ENCODE data around the gene TOMM34. TPM values are rescaled to one million over a fixed set of nuclear protein-coding genes. Genes with fewer than 3 reads are reported as not detected.

TOMM34 gene
- total and polyA plus RNA-seq, 2 experiments from 2014 or later = 27.4 to 38.7 TPM

DNA sequence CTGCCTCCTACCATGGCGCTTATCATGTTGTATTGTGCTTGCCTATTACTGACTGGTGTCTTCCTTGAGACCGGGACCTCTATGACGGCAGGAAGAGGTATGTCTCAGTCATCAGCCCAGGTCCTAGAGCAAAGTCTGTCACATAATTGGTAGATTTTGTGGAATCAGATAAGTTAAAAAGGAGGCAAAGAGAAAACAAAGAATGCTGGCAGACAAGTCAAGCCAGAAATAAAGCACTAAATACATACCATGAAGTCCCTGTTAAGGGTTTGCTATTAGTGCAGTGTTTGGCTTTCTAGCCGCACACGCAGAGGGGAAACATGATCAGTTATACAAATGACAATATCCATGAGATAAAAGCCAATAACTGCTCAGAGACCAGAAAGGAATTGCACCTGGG is 6.0 kb downstream of the TOMM34 start (continued):
- TF ChIP-seq EZH2phosphoT487 (IDR thresholded peaks at IDR 0.05; ENCODE audit: unreplicated experiment) (no peak), ZNF331 (CRISPR knock-in tag; IDR thresholded peaks at IDR 0.05; ENCODE audit: low read depth) (no peak), CREB1 (CRISPR knock-in tag; IDR thresholded peaks at IDR 0.05; ENCODE audit: low read depth) (no peak)

DNA sequence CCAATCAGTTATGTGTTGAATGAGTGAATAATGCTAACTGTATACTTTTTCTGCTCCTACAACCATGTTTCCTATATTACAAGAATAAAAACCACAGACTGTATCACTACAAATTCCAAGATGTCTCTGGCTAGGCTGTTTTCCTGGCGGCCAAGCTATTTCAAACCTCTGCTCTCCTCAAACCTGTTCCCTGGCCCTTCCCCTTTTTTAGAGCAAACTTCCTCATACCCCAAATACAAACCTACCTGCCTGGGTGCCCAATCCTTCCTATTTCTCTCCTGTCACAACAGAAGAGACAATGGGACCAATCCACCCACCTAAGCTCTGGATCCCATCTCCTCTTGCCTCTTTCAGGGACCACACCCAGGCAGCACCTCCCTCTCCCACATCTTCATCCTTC is 7.5 kb downstream of the TOMM34 start:
- Histone ChIP-seq H3K27ac (ENCODE audit: low read depth) (no peak overlapping the region), H3K9me2 (ENCODE audit: insufficient read depth) (no peaks in the 10 kb centered on the region), H3K27me3 (ENCODE audit: insufficient read depth) (no peaks in the 10 kb centered on the region), H3K79me2 (replicated peaks; ENCODE audit: insufficient read depth) (peaks cover 8% of the 10 kb centered on the region; the same call in 1 of the 2 replicates), H3K36me3 (ENCODE audit: insufficient read depth) (peaks cover 41% of the 10 kb centered on the region), H3K4me3 (no peak overlapping the region), H2AFZ (no peak overlapping the region), H3K4me2 (no peak overlapping the region), H4K20me1 (replicated peaks; ENCODE audit: insufficient read depth) (peaks cover 18% of the 10 kb centered on the region), H3K4me1 (ENCODE audit: insufficient read depth) (no peaks in the 10 kb centered on the region), H3F3A (replicated peaks; ENCODE audit: low read depth) (0 out of 2 replicates have a peak, but pooled peaks cover 4% of the 10 kb centered on the region)
- Mint-ChIP-seq H3K27me3 (ENCODE audit: insufficient read depth, low read depth, poor library complexity) (no peaks in the 10 kb centered on the region), H3K9me3 (no peaks in the 10 kb centered on the region), H3K36me3 (ENCODE audit: low read depth) (peaks cover 76% of the 10 kb centered on the region), H3K4me1 (no peaks in the 10 kb centered on the region), H3K4me3 (no peak overlapping the region), H3K27ac (no peak overlapping the region)
- ATAC-seq (no peak), DNase-seq (ENCODE audit: low spot score) (no peak)
- no peak for TF ChIP-seq ZNF331 (CRISPR knock-in tag; IDR thresholded peaks at IDR 0.05; ENCODE audit: low read depth)
- no peak for TF ChIP-seq EZH2phosphoT487 (IDR thresholded peaks at IDR 0.05; ENCODE audit: unreplicated experiment)

- H3K4me3 ChIP-seq = no peak overlapping the region
- H3K27ac ChIP-seq (ENCODE audit: low read depth) = no peak overlapping the region
- 0 out of 2 replicates have a peak, but pooled peaks cover 4% of the 10 kb centered on the region for H3F3A ChIP-seq (replicated peaks; ENCODE audit: low read depth)
- H4K20me1 ChIP-seq (replicated peaks; ENCODE audit: insufficient read depth) = peaks cover 30% of the 10 kb centered on the region
- Mint-ChIP-seq H3K36me3 (ENCODE audit: low read depth) (peaks cover 80% of the 10 kb centered on the region), H3K4me1 (no peaks in the 10 kb centered on the region), H3K9me3 (no peaks in the 10 kb centered on the region), H3K4me3 (no peak overlapping the region), H3K27me3 (ENCODE audit: insufficient read depth, low read depth, poor library complexity) (no peaks in the 10 kb centered on the region), H3K27ac (no peak overlapping the region)
- peaks cover 44% of the 10 kb centered on the region for H3K36me3 ChIP-seq (ENCODE audit: insufficient read depth)
- H2AFZ ChIP-seq = no peak overlapping the region
- H3K27me3 ChIP-seq (ENCODE audit: insufficient read depth) = no peaks in the 10 kb centered on the region
- no peaks in the 10 kb centered on the region for H3K79me2 ChIP-seq (replicated peaks; ENCODE audit: insufficient read depth)
- no peak for ATAC-seq
- H3K4me2 ChIP-seq = no peak overlapping the region
- DNase-seq (ENCODE audit: low spot score) = no peak
- H3K9me2 ChIP-seq (ENCODE audit: insufficient read depth) = no peaks in the 10 kb centered on the region
- no peaks in the 10 kb centered on the region for H3K4me1 ChIP-seq (ENCODE audit: insufficient read depth)
- TF ChIP-seq ETS1 (IDR thresholded peaks at IDR 0.05) (no peak), ZNF331 (CRISPR knock-in tag; IDR thresholded peaks at IDR 0.05; ENCODE audit: low read depth) (no peak), STAT1 (IDR thresholded peaks at IDR 0.05; ENCODE audit: unreplicated experiment) (no peak), CREB1 (CRISPR knock-in tag; IDR thresholded peaks at IDR 0.05; ENCODE audit: low read depth) (no peak), JUNB (IDR thresholded peaks at IDR 0.05; ENCODE audit: unreplicated experiment) (no peak), POLR2AphosphoS5 (IDR thresholded peaks at IDR 0.05; ENCODE audit: low read depth) (no peak), ZNF114 (CRISPR knock-in tag; IDR thresholded peaks at IDR 0.05) (no peak), EZH2phosphoT487 (IDR thresholded peaks at IDR 0.05; ENCODE audit: unreplicated experiment) (no peak), EZH2 (IDR thresholded peaks at IDR 0.05; ENCODE audit: low read depth, unreplicated experiment) (no peak)
- TF ChIP-seq, protein P1, sequence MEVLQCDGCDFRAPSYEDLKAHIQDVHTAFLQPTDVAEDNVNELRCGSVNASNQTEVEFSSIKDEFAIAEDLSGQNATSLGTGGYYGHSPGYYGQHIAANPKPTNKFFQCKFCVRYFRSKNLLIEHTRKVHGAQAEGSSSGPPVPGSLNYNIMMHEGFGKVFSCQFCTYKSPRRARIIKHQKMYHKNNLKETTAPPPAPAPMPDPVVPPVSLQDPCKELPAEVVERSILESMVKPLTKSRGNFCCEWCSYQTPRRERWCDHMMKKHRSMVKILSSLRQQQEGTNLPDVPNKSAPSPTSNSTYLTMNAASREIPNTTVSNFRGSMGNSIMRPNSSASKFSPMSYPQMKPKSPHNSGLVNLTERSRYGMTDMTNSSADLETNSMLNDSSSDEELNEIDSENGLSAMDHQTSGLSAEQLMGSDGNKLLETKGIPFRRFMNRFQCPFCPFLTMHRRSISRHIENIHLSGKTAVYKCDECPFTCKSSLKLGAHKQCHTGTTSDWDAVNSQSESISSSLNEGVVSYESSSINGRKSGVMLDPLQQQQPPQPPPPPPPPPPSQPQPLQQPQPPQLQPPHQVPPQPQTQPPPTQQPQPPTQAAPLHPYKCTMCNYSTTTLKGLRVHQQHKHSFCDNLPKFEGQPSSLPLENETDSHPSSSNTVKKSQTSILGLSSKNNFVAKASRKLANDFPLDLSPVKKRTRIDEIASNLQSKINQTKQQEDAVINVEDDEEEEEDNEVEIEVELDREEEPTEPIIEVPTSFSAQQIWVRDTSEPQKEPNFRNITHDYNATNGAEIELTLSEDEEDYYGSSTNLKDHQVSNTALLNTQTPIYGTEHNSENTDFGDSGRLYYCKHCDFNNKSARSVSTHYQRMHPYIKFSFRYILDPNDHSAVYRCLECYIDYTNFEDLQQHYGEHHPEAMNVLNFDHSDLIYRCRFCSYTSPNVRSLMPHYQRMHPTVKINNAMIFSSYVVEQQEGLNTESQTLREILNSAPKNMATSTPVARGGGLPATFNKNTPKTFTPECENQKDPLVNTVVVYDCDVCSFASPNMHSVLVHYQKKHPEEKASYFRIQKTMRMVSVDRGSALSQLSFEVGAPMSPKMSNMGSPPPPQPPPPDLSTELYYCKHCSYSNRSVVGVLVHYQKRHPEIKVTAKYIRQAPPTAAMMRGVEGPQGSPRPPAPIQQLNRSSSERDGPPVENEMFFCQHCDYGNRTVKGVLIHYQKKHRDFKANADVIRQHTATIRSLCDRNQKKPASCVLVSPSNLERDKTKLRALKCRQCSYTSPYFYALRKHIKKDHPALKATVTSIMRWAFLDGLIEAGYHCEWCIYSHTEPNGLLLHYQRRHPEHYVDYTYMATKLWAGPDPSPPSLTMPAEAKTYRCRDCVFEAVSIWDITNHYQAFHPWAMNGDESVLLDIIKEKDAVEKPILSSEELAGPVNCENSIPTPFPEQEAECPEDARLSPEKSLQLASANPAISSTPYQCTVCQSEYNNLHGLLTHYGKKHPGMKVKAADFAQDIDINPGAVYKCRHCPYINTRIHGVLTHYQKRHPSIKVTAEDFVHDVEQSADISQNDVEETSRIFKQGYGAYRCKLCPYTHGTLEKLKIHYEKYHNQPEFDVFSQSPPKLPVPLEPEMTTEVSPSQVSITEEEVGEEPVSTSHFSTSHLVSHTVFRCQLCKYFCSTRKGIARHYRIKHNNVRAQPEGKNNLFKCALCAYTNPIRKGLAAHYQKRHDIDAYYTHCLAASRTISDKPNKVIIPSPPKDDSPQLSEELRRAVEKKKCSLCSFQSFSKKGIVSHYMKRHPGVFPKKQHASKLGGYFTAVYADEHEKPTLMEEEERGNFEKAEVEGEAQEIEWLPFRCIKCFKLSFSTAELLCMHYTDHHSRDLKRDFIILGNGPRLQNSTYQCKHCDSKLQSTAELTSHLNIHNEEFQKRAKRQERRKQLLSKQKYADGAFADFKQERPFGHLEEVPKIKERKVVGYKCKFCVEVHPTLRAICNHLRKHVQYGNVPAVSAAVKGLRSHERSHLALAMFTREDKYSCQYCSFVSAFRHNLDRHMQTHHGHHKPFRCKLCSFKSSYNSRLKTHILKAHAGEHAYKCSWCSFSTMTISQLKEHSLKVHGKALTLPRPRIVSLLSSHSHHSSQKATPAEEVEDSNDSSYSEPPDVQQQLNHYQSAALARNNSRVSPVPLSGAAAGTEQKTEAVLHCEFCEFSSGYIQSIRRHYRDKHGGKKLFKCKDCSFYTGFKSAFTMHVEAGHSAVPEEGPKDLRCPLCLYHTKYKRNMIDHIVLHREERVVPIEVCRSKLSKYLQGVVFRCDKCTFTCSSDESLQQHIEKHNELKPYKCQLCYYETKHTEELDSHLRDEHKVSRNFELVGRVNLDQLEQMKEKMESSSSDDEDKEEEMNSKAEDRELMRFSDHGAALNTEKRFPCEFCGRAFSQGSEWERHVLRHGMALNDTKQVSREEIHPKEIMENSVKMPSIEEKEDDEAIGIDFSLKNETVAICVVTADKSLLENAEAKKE (CRISPR knock-in tag; IDR thresholded peaks at IDR 0.05) = no peak
- TF ChIP-seq, protein P2, sequence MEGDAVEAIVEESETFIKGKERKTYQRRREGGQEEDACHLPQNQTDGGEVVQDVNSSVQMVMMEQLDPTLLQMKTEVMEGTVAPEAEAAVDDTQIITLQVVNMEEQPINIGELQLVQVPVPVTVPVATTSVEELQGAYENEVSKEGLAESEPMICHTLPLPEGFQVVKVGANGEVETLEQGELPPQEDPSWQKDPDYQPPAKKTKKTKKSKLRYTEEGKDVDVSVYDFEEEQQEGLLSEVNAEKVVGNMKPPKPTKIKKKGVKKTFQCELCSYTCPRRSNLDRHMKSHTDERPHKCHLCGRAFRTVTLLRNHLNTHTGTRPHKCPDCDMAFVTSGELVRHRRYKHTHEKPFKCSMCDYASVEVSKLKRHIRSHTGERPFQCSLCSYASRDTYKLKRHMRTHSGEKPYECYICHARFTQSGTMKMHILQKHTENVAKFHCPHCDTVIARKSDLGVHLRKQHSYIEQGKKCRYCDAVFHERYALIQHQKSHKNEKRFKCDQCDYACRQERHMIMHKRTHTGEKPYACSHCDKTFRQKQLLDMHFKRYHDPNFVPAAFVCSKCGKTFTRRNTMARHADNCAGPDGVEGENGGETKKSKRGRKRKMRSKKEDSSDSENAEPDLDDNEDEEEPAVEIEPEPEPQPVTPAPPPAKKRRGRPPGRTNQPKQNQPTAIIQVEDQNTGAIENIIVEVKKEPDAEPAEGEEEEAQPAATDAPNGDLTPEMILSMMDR (conservative IDR thresholded peaks at IDR 0.05; ENCODE audit: low read depth in 2 of 2) = no peak
Observed at GRCh38 chr20:44950368-44950767, 9.8 kb downstream of the TOMM34 start.

Data from GM23338 (cell line).